HepG2 (cell line): ENCODE measurements around the gene CACNA2D3. TPM values are rescaled to one million over a fixed set of nuclear protein-coding genes. Genes with fewer than 3 reads are reported as not detected.

Source experiments
- ATAC-seq: fragments of 200-7000 bp; cut with Tn5 transposase; 3 replicates; pipeline ENCODE4 v1.9.1; 2020; ENCODE audit warnings: mild to moderate bottlenecking, moderate library complexity
- BruUV-seq: library from RNA; stranded (reverse); fragments of 400-500 nt; replicated peaks from 2 replicates; lab custom pipeline; 2021; lab: Mats Ljungman, UMichigan
- CTCF ChIA-PET: fragments of 300-600 bp; formaldehyde crosslinking; extraction: SDS; loops from one replicate; lab custom pipeline; 2021; ENCODE audit warnings: low total read pairs, inconsistent platforms, low intra/inter-chr PET ratio; lab: Yijun Ruan, JAX
- POLR2A ChIA-PET: fragments of 350-600 bp; sonication (Branson Sonifier 250); formaldehyde crosslinking; loops from one replicate; lab custom pipeline; 2020; ENCODE audit warnings: antibody characterized with exemption, inconsistent platforms; lab: Yijun Ruan, JAX
- DNase-seq: peaks from one replicate; pipeline ENCODE4 v3.0.0-alpha.2; 2015; ENCODE audit warnings: low spot score
- FAIRE-seq: peaks from 3 replicates; lab custom pipeline; 2011; peaks lifted over from hg19 to GRCh38; lab: Jason Lieb, UNC
- H2AFZ ChIP-seq: one replicate; pipeline ENCODE4 v1.6.1; 2011; ENCODE audit warnings: low read length, inconsistent platforms
- H3K27ac ChIP-seq: fragments of 300-600 bp; 3 replicates; pipeline ENCODE4 v1.8.0; 2011; ENCODE audit warnings: mixed run types, mild to moderate bottlenecking, mixed read lengths, low read length, inconsistent platforms; ENCODE audit not compliant: insufficient read depth; ENCODE audit errors: extremely low read length
- H3K27me3 ChIP-seq, 2 experiments: fragments of 200-600 bp in 1 of 2; 2 replicates in 1 of 2; 3 replicates in 1 of 2; pipeline versions ENCODE4 v1.6.0 to v1.8.0; 2011; ENCODE audit warnings: low read length in 2 of 2, mild to moderate bottlenecking in 2 of 2, moderate library complexity in 2 of 2, inconsistent platforms in 1 of 2; ENCODE audit not compliant: insufficient read depth in 2 of 2, control insufficient read depth in 1 of 2
- H3K36me3 ChIP-seq, 2 experiments: fragments of 200-600 bp in 1 of 2; replicated peaks in 1 of 2; 2 replicates in 1 of 2; 3 replicates in 1 of 2; pipeline versions ENCODE4 v1.5.1 to v1.8.0; 2011; ENCODE audit warnings: low read length in 2 of 2, inconsistent platforms in 1 of 2; ENCODE audit not compliant: insufficient read depth in 2 of 2, control insufficient read depth in 1 of 2
- H3K4me1 ChIP-seq: 2 replicates; pipeline ENCODE4 v1.5.1; 2012; ENCODE audit warnings: low read length, inconsistent platforms; ENCODE audit not compliant: insufficient read depth
- H3K4me2 ChIP-seq: 2 replicates; pipeline ENCODE4 v1.6.0; 2011; ENCODE audit warnings: low read depth, low read length, inconsistent platforms
- H3K4me3 ChIP-seq, 3 experiments: fragments of 200-600 bp in 1 of 3; sonication (generic), shearing (Covaris generic) in 1 of 3; replicated peaks in 1 of 3; 2 replicates each; pipeline ENCODE4 v1.5.1; 2011 to 2016; ENCODE audit warnings: low read length in 3 of 3, inconsistent platforms in 2 of 3, low read depth in 2 of 3, mild to moderate bottlenecking in 2 of 3, control low read depth in 1 of 3, mixed read lengths in 1 of 3; ENCODE audit not compliant: insufficient read depth in 1 of 3
- H3K79me2 ChIP-seq: one replicate; pipeline ENCODE4 v1.6.1; 2011; ENCODE audit warnings: low read length, inconsistent platforms; ENCODE audit not compliant: insufficient read depth
- H3K9ac ChIP-seq: 2 replicates; pipeline ENCODE4 v1.6.0; 2011; ENCODE audit warnings: mild to moderate bottlenecking, low read depth, low read length, inconsistent platforms; ENCODE audit not compliant: insufficient read depth
- H3K9me3 ChIP-seq: 2 replicates; pipeline ENCODE4 v1.5.1; 2012; ENCODE audit warnings: mild to moderate bottlenecking, low read length
- H4K20me1 ChIP-seq: 2 replicates; pipeline ENCODE4 v1.6.0; 2011; ENCODE audit warnings: inconsistent platforms, mild to moderate bottlenecking, low read length, moderate library complexity; ENCODE audit not compliant: insufficient read depth
- AHR ChIP-seq: IDR thresholded peaks from 2 replicates; pipeline ENCODE4 v1.6.1; 2018; ENCODE audit warnings: missing genetic modification reagents, missing compliant biosample characterization
- BCL3 ChIP-seq: sonication (generic); formaldehyde crosslinking; IDR thresholded peaks from 2 replicates; pipeline ENCODE4 v1.5.1; 2020; ENCODE audit warnings: mild to moderate bottlenecking, missing genetic modification reagents, moderate library complexity
- E2F2 ChIP-seq: sonication (generic); formaldehyde crosslinking; IDR thresholded peaks from 2 replicates; pipeline ENCODE4 v1.4.0; 2020; ENCODE audit warnings: missing genetic modification reagents, borderline replicate concordance
- JDP2 ChIP-seq: sonication (generic); formaldehyde crosslinking; IDR thresholded peaks from 2 replicates; pipeline ENCODE4 v1.8.1; 2022; ENCODE audit warnings: missing genetic modification reagents, borderline replicate concordance
- KDM6A ChIP-seq: IDR thresholded peaks from 2 replicates; pipeline ENCODE4 v1.6.1; 2016; ENCODE audit warnings: low read depth
- MBNL3 ChIP-seq: fragments of 250-450 bp; sonication (Bioruptor Pico); conservative IDR thresholded peaks from 2 replicates; pipeline ENCODE4 v1.8.0; 2022; ENCODE audit warnings: mild to moderate bottlenecking, inconsistent platforms
- MTF2 ChIP-seq: sonication (generic); formaldehyde crosslinking; IDR thresholded peaks from 2 replicates; pipeline ENCODE4 v1.5.0; 2020; ENCODE audit warnings: missing genetic modification reagents, borderline replicate concordance
- SKI ChIP-seq: fragments of 450-650 bp; IDR thresholded peaks from one replicate; pipeline ENCODE4 v1.6.1; 2018; ENCODE audit warnings: mild to moderate bottlenecking; ENCODE audit not compliant: partially characterized antibody
- TIGD3 ChIP-seq: sonication (generic); formaldehyde crosslinking; IDR thresholded peaks from 2 replicates; pipeline ENCODE4 v1.5.1; 2020; ENCODE audit warnings: mild to moderate bottlenecking, missing genetic modification reagents, borderline replicate concordance
- ZBTB33 ChIP-seq: sonication (generic); formaldehyde crosslinking; IDR thresholded peaks from 2 replicates; pipeline ENCODE4 v1.4.0; 2020; ENCODE audit warnings: missing genetic modification reagents
- ZNF143 ChIP-seq: sonication (generic); formaldehyde crosslinking; IDR thresholded peaks from 2 replicates; pipeline ENCODE4 v1.4.0; 2020; ENCODE audit warnings: missing genetic modification reagents
- ZNF230 ChIP-seq: sonication (generic); formaldehyde crosslinking; IDR thresholded peaks from 2 replicates; pipeline ENCODE4 v1.4.0; 2020; ENCODE audit warnings: mild to moderate bottlenecking, missing genetic modification reagents
- ZNF24 ChIP-seq: fragments of 450-650 bp; IDR thresholded peaks from 2 replicates; pipeline ENCODE4 v1.6.1; 2017; ENCODE audit warnings: antibody characterized with exemption, mild to moderate bottlenecking
- ZNF431 ChIP-seq: sonication (generic); formaldehyde crosslinking; IDR thresholded peaks from 2 replicates; pipeline ENCODE4 v1.9.0; 2022; ENCODE audit warnings: missing genetic modification reagents, low read depth, mild to moderate bottlenecking, borderline replicate concordance
- ZNF446 ChIP-seq: sonication (generic); formaldehyde crosslinking; IDR thresholded peaks from 2 replicates; pipeline ENCODE4 v1.5.0; 2020; ENCODE audit warnings: mild to moderate bottlenecking, missing genetic modification reagents
- ZNF513 ChIP-seq: sonication (generic); formaldehyde crosslinking; conservative IDR thresholded peaks from 2 replicates; pipeline ENCODE4 v1.5.0; 2020; ENCODE audit warnings: missing genetic modification reagents
- WGBS: methylation state at CpG from one replicate; pipeline ENCODE4 v1.1.6; 2017; ENCODE audit warnings: low lambda C conversion rate; 5-methylcytosine and 5-hydroxymethylcytosine counted together
- in situ Hi-C: cut with HindIII; loops from 2 replicates; pipeline ENCODE4 v1.10.0; 2017; ENCODE audit warnings: low pct_unique_long_range_greater_than_20kb; ENCODE audit not compliant: extremely low pct_ligation_motif_present
- intact Hi-C: fragments of 100-400 bp; cut with micrococcal nuclease; formaldehyde crosslinking; loops from one replicate; pipeline ENCODE4 v1.10.0; 2022; ENCODE audit not compliant: unreplicated experiment
- polyA plus RNA-seq, 8 experiments: library from polyadenylated mRNA; depleted of rRNA in 3 of 8; stranded (reverse) in 7 of 8; unstranded in 1 of 8; fragments of >200 nt; fragmentation: Illumina TruSeq in 4 of 8; extraction: Trizol in 4 of 8; gene quantifications; 2 replicates each; pipeline versions ENCODE4 v1.2.1 to v1.2.3, GENCODE V29; 2011 to 2016; ENCODE audit warnings: low read depth in 4 of 8, missing spikeins in 1 of 8, mixed read lengths in 1 of 8; ENCODE audit not compliant: insufficient read depth in 1 of 8
- total RNA-seq, 5 experiments: library from RNA; depleted of rRNA; stranded (reverse); fragments of >200 nt; fragmentation: Illumina TruSeq; extraction: Trizol; gene quantifications; 2 replicates each; pipeline ENCODE4 v1.2.3, GENCODE V29; 2016; ENCODE audit warnings: low read depth in 1 of 5

CACNA2D3 gene
- total and polyA plus RNA-seq, 2 of the 13 experiments (the other 11 are each of a cell fraction or from before 2014, with no cell fraction given), result not detected

GRCh38 chr3:54094926-54095325 is 27.4 kb upstream of the CACNA2D3 start:
- intact Hi-C loops, result no loop called here
- FAIRE-seq, result no peak
- no peak for ATAC-seq
- no peak for TF ChIP-seq ZBTB33 (CRISPR knock-in tag)
- no peak for TF ChIP-seq MTF2 (CRISPR knock-in tag)
- TF ChIP-seq SKI, result no peak
- no peak for TF ChIP-seq ZNF446
- no peak for TF ChIP-seq ZNF431
- TF ChIP-seq E2F2 (CRISPR knock-in tag), result no peak
- no peak for TF ChIP-seq ZNF230
- TF ChIP-seq BCL3, result no peak
- no peak for TF ChIP-seq KDM6A (CRISPR knock-in tag)
- no peak for TF ChIP-seq JDP2
- TF ChIP-seq ZNF513, result no peak
- no peak for TF ChIP-seq ZNF143
- TF ChIP-seq ZNF24, result no peak
- no peak for TF ChIP-seq MBNL3 (CRISPR knock-in tag)
- TF ChIP-seq AHR (CRISPR knock-in tag), result no peak
- TF ChIP-seq TIGD3, result no peak

More at GRCh38 chr3:54094926-54095325, 27.4 kb upstream of the CACNA2D3 start:
- no peak for DNase-seq
- no peaks in the 10 kb centered on the region for H3K4me1 ChIP-seq
- no peaks in the 10 kb centered on the region for H3K36me3 ChIP-seq
- POLR2A ChIA-PET, result no interaction called here
- no peaks in the 10 kb centered on the region for H3K79me2 ChIP-seq
- no peaks in the 10 kb centered on the region for H3K27me3 ChIP-seq
- H4K20me1 ChIP-seq, result no peaks in the 10 kb centered on the region
- BruUV-seq, result no TSS peak
- in situ Hi-C loops, result no loop called here
- WGBS, result 31% methylated on average over 3 of the region's 3 CpGs
- no peak overlapping the region for H3K4me3 ChIP-seq
- H3K9me3 ChIP-seq, result no peaks in the 10 kb centered on the region
- H3K9ac ChIP-seq, result no peak overlapping the region
- CTCF ChIA-PET, result no interaction called here
- H2AFZ ChIP-seq, result no peak overlapping the region
- H3K4me2 ChIP-seq, result no peak overlapping the region
- H3K27ac ChIP-seq, result no peak overlapping the region
